Neural cell (in vitro differentiated cells): ENCODE results near the gene GAL. TPM values are rescaled to one million over a fixed set of nuclear protein-coding genes. Genes with fewer than 3 reads are reported as not detected.

Experiments
- H2AFZ ChIP-seq: fragments of 200-600, 300-800 bp; sonication (generic), shearing (Covaris generic); 2 replicates; pipeline ENCODE4 v1.6.0; 2014; ENCODE audit warnings: low read depth, mild to moderate bottlenecking, antibody characterized with exemption, low read length, moderate library complexity
- H3F3A ChIP-seq: fragments of 200-600 bp; shearing (Covaris generic); 2 replicates; pipeline ENCODE4 v1.6.1; 2016; ENCODE audit warnings: mild to moderate bottlenecking, moderate library complexity, mixed read lengths, antibody characterized with exemption, low read length; ENCODE audit not compliant: insufficient read depth, poor library complexity, severe bottlenecking
- H3K27ac ChIP-seq: fragments of 200-600, 300-800 bp; sonication (generic), shearing (Covaris generic); 2 replicates; pipeline ENCODE4 v1.5.1; 2014; ENCODE audit warnings: mild to moderate bottlenecking, low read length, moderate library complexity
- H3K27me3 ChIP-seq: fragments of 300-800, 200-600 bp; sonication (generic), shearing (Covaris generic); 2 replicates; pipeline ENCODE4 v1.6.0; 2014; ENCODE audit warnings: mild to moderate bottlenecking, low read depth, low read length, moderate library complexity; ENCODE audit not compliant: insufficient read depth
- H3K36me3 ChIP-seq: fragments of 300-800, 200-600 bp; sonication (generic), shearing (Covaris generic); 2 replicates; pipeline ENCODE4 v1.5.1; 2014; ENCODE audit warnings: mild to moderate bottlenecking, antibody characterized with exemption, low read length, moderate library complexity; ENCODE audit not compliant: insufficient read depth
- H3K4me2 ChIP-seq: fragments of 300-800, 200-600 bp; sonication (generic), shearing (Covaris generic); 2 replicates; pipeline ENCODE4 v1.6.0; 2014; ENCODE audit warnings: mild to moderate bottlenecking, low read length
- H3K4me3 ChIP-seq: fragments of 300-800, 200-600 bp; sonication (generic), shearing (Covaris generic); 2 replicates; pipeline ENCODE4 v1.5.1; 2014; ENCODE audit warnings: mild to moderate bottlenecking, low read length, moderate library complexity
- H3K79me2 ChIP-seq: fragments of 200-600 bp; shearing (Covaris generic); replicated peaks from 2 replicates; pipeline ENCODE4 v1.6.0; 2014; ENCODE audit warnings: mild to moderate bottlenecking, low read length, moderate library complexity; ENCODE audit not compliant: insufficient read depth
- H3K9ac ChIP-seq: fragments of 300-800, 200-600 bp; sonication (generic), shearing (Covaris generic); 2 replicates; pipeline ENCODE4 v1.6.1; 2016; ENCODE audit warnings: mild to moderate bottlenecking, low read length, mixed read lengths
- H3K9me2 ChIP-seq: fragments of 200-600 bp; shearing (Covaris generic); 2 replicates; pipeline ENCODE4 v1.6.1; 2016; ENCODE audit warnings: mild to moderate bottlenecking, low read length, mixed read lengths; ENCODE audit not compliant: insufficient read depth
- H3K9me3 ChIP-seq: fragments of 200-600, 300-800 bp; sonication (generic), shearing (Covaris generic); 2 replicates; pipeline ENCODE4 v1.6.1; 2016; ENCODE audit warnings: mild to moderate bottlenecking, mixed run types, low read length, moderate library complexity, mixed read lengths
- H4K20me1 ChIP-seq: fragments of 200-600 bp; shearing (Covaris generic); 2 replicates; pipeline ENCODE4 v1.6.1; 2016; ENCODE audit warnings: mild to moderate bottlenecking, mixed run types; ENCODE audit not compliant: insufficient read depth
- CTCF ChIP-seq: fragments of 450-650 bp; IDR thresholded peaks from 2 replicates; pipeline ENCODE4 v1.5.1; 2014; ENCODE audit warnings: antibody characterized with exemption, mild to moderate bottlenecking, moderate library complexity; ENCODE audit not compliant: poor library complexity, severe bottlenecking
- EP300 ChIP-seq: fragments of 450-650 bp; conservative IDR thresholded peaks from 2 replicates; pipeline ENCODE4 v1.6.1; 2014; ENCODE audit warnings: antibody characterized with exemption, mild to moderate bottlenecking, moderate library complexity; ENCODE audit not compliant: poor library complexity, severe bottlenecking
- EZH2 ChIP-seq: fragments of 200-600, 300-800 bp; shearing (Covaris generic), sonication (generic); IDR thresholded peaks from 2 replicates; pipeline ENCODE4 v1.6.1; 2014; ENCODE audit warnings: antibody characterized with exemption, low read length, borderline replicate concordance, mild to moderate bottlenecking; ENCODE audit not compliant: insufficient read depth, poor library complexity, severe bottlenecking
- MXI1 ChIP-seq: fragments of 450-650 bp; conservative IDR thresholded peaks from 2 replicates; pipeline ENCODE4 v1.6.1; 2014; ENCODE audit warnings: antibody characterized with exemption, mild to moderate bottlenecking; ENCODE audit not compliant: poor library complexity, severe bottlenecking
- POLR2AphosphoS5 ChIP-seq: IDR thresholded peaks from 2 replicates; pipeline ENCODE4 v1.6.1; 2012
- RAD21 ChIP-seq: fragments of 450-650 bp; conservative IDR thresholded peaks from 2 replicates; pipeline ENCODE4 v1.6.1; 2014; ENCODE audit warnings: antibody characterized with exemption, mild to moderate bottlenecking, moderate library complexity
- REST ChIP-seq: IDR thresholded peaks from 2 replicates; pipeline ENCODE4 v1.6.1; 2012; ENCODE audit warnings: borderline replicate concordance
- SMC3 ChIP-seq: fragments of 450-650 bp; conservative IDR thresholded peaks from 2 replicates; pipeline ENCODE4 v1.6.1; 2014; ENCODE audit warnings: antibody characterized with exemption, mild to moderate bottlenecking, moderate library complexity; ENCODE audit not compliant: poor library complexity
- TAF1 ChIP-seq: IDR thresholded peaks from 2 replicates; pipeline ENCODE4 v1.6.1; 2012; ENCODE audit warnings: low read depth
- polyA plus RNA-seq: library from polyadenylated mRNA; depleted of rRNA; stranded (reverse); fragments of >200 nt; gene quantifications from 2 replicates; pipeline ENCODE4 v1.2.3, GENCODE V29; 2014

Gene GAL
- polyA plus RNA-seq, 1 donor from 2014 or later = 2.1 TPM

- H3K9ac ChIP-seq = no peak overlapping the region
- H3K36me3 ChIP-seq = no peaks in the 10 kb centered on the region
- H3K9me2 ChIP-seq = no peaks in the 10 kb centered on the region
- no peaks in the 10 kb centered on the region for H3K27me3 ChIP-seq
- H3K9me3 ChIP-seq = no peaks in the 10 kb centered on the region
- H3K27ac ChIP-seq = no peak overlapping the region
- H4K20me1 ChIP-seq = no peaks in the 10 kb centered on the region
- H3K79me2 ChIP-seq = no peaks in the 10 kb centered on the region
- no peak overlapping the region for H2AFZ ChIP-seq
- no peaks in the 10 kb centered on the region for H3F3A ChIP-seq
- H3K4me3 ChIP-seq = no peak overlapping the region
- no peak for TF ChIP-seq REST
- no peak for TF ChIP-seq MXI1
- no peak for TF ChIP-seq RAD21
- TF ChIP-seq CTCF = no peak
- no peak for TF ChIP-seq TAF1
- no peak for TF ChIP-seq EZH2
- no peak for TF ChIP-seq SMC3
- no peak for TF ChIP-seq POLR2AphosphoS5
- no peak for TF ChIP-seq EP300
- no peak overlapping the region for H3K4me2 ChIP-seq
Measured at GRCh38 chr11:68664906-68665305, 19.4 kb upstream of the GAL start.

GRCh38 chr11:68665436-68665835 lies 18.9 kb upstream of the GAL start:
- H3K79me2 ChIP-seq = no peaks in the 10 kb centered on the region
- H3K27ac ChIP-seq = no peak overlapping the region
- no peaks in the 10 kb centered on the region for H3K27me3 ChIP-seq
- H4K20me1 ChIP-seq = no peaks in the 10 kb centered on the region
- no peak for TF ChIP-seq RAD21
- TF ChIP-seq TAF1 = no peak
- TF ChIP-seq EZH2 = no peak
- no peak for TF ChIP-seq SMC3
- TF ChIP-seq CTCF = no peak
- TF ChIP-seq MXI1 = no peak
- no peak for TF ChIP-seq REST
- no peak for TF ChIP-seq EP300
- H3F3A ChIP-seq = no peaks in the 10 kb centered on the region
- no peak overlapping the region for H3K9ac ChIP-seq
- H3K9me2 ChIP-seq = no peaks in the 10 kb centered on the region
- no peaks in the 10 kb centered on the region for H3K9me3 ChIP-seq
- H3K4me2 ChIP-seq = no peak overlapping the region
- H3K4me3 ChIP-seq = no peak overlapping the region
- no peaks in the 10 kb centered on the region for H3K36me3 ChIP-seq
- H2AFZ ChIP-seq = no peak overlapping the region
